Panc1 (cell line): ENCODE measurements around the gene BARX2.

Experiments used
- CTCF ChIP-seq: fragments of 450-650 bp; IDR thresholded peaks from 2 replicates; pipeline ENCODE4 v1.5.1; 2017; ENCODE audit warnings: mild to moderate bottlenecking
- POLR2AphosphoS5 ChIP-seq: IDR thresholded peaks from 2 replicates; pipeline ENCODE4 v1.6.1; 2012; ENCODE audit warnings: mild to moderate bottlenecking, low read depth, low read length, moderate library complexity
- REST ChIP-seq, 2 experiments: IDR thresholded peaks; 2 replicates each; pipeline ENCODE4 v1.6.1; 2011 to 2012; ENCODE audit warnings: low read depth in 2 of 2, control low read depth in 1 of 2, low read length in 1 of 2, mild to moderate bottlenecking in 1 of 2, moderate library complexity in 1 of 2; ENCODE audit not compliant: insufficient read depth in 1 of 2
- SIN3A ChIP-seq: IDR thresholded peaks from 2 replicates; pipeline ENCODE4 v1.6.1; 2012; ENCODE audit warnings: low read depth, mild to moderate bottlenecking, low read length, moderate library complexity, borderline replicate concordance; ENCODE audit not compliant: insufficient read depth
- TCF7L2 ChIP-seq: IDR thresholded peaks from 2 replicates; pipeline ENCODE4 v1.6.1; 2011; ENCODE audit warnings: mild to moderate bottlenecking, low read depth, low read length, inconsistent platforms

GRCh38 chr11:129391821-129392220 lies 16.2 kb downstream of the BARX2 start:
- TF ChIP-seq CTCF, result no peak
- no peak for TF ChIP-seq REST (IDR thresholded peaks at IDR 0.05; ENCODE audit: insufficient read depth in 1 of 2, low read depth in 2 of 2, low read length in 1 of 2)
- no peak for TF ChIP-seq SIN3A
- no peak for TF ChIP-seq POLR2AphosphoS5
- no peak for TF ChIP-seq TCF7L2
